ENCODE data around the gene FOXO3. TPM values are rescaled to one million over a fixed set of nuclear protein-coding genes. Genes with fewer than 3 reads are reported as not detected.

Gene FOXO3
- total and polyA plus RNA-seq, 2 donors from 2014 or later, result 9.4 to 76.1 TPM

DNA sequence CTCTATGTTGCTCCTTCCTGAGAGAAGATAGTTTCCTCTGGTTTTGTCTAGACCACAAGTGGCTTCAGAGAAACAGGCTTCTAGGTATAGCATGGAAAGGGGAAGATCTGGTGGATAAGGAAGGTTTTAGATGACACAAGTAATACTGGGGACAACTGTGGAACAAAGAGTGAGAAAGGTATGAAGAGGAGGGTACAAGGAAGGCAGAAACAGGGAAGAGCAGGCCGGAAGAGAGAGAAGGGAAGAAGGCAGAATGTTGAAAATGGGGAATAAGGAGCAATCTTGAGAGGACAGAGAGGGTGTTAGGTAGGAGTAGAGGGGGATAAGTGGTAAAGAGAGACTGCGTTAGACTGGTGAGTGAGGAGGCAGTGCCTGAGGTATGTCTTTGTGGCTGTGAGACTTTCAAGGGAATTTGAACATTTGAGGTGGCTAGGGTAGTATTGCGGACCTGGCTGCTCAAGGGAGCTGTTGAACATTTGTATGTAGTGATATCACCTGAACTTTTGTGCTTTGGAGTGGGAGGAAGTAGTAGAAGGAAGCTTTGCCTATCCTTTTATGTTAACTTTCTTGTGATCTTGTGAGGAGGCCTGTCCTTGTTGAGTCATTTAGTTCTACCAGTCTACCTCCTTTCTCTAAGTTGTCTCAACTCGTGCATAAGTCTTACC lies 69.5 kb downstream of the FOXO3 start:
- H3K27me3 ChIP-seq (ENCODE audit: control insufficient read depth, insufficient read depth, low read length), result no peaks in the 10 kb centered on the region
- H3K36me3 ChIP-seq (ENCODE audit: control insufficient read depth in 2 of 3, insufficient read depth in 3 of 3, low read length in 3 of 3), result no peaks in the 10 kb centered on the region
- no peak overlapping the region for H3K4me3 ChIP-seq (ENCODE audit: low read length in 3 of 3)
- peaks cover 0 to 38% (median 37%) of the 10 kb centered on the region in 3 donors for H3K4me1 ChIP-seq (ENCODE audit: control insufficient read depth in 2 of 3, insufficient read depth in 2 of 3, low read depth in 1 of 3, low read length in 3 of 3)
- intact Hi-C loops (cut with DNase I), result no loop called here
- TF ChIP-seq, protein P1, sequence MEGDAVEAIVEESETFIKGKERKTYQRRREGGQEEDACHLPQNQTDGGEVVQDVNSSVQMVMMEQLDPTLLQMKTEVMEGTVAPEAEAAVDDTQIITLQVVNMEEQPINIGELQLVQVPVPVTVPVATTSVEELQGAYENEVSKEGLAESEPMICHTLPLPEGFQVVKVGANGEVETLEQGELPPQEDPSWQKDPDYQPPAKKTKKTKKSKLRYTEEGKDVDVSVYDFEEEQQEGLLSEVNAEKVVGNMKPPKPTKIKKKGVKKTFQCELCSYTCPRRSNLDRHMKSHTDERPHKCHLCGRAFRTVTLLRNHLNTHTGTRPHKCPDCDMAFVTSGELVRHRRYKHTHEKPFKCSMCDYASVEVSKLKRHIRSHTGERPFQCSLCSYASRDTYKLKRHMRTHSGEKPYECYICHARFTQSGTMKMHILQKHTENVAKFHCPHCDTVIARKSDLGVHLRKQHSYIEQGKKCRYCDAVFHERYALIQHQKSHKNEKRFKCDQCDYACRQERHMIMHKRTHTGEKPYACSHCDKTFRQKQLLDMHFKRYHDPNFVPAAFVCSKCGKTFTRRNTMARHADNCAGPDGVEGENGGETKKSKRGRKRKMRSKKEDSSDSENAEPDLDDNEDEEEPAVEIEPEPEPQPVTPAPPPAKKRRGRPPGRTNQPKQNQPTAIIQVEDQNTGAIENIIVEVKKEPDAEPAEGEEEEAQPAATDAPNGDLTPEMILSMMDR (IDR thresholded peaks at IDR 0.05; ENCODE audit: borderline replicate concordance, extremely low read depth, insufficient read depth), result no peak
- H3K9ac ChIP-seq (ENCODE audit: low read length in 3 of 3), result no peak overlapping the region
- H3K27ac ChIP-seq (ENCODE audit: low read depth in 2 of 2, low read length in 2 of 2), result peak overlapping the region in 1 of 2 donors; percentile 26
- H3K9me3 ChIP-seq (ENCODE audit: control insufficient read depth in 2 of 3, insufficient read depth in 1 of 3, low read length in 3 of 3), result no peaks in the 10 kb centered on the region
- DNase-seq, result no peak
- FAIRE-seq, result no peak

DNA sequence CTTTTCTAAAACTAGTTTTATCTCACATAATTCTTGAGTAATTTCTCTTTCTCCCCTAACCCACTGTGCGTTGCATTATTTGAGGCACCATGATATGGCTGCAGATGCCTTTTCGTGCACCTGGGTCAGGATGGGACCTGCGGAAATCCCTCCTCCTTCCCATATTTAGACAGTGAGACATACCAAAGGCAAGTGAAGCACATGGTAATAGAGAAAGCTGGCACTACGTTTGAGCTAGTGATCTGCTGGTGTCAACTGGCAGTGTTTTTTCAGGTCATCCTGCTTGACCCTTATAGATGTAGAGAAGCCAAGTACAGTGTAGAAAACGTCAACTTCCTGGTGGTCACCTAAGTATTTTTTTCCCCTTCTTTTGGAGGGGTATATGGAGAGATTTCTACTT lies 71.7 kb downstream of the FOXO3 start:
- Histone ChIP-seq H3K36me3 (ENCODE audit: control insufficient read depth in 2 of 3, insufficient read depth in 3 of 3, low read length in 3 of 3) (no peaks in the 10 kb centered on the region), H3K4me1 (ENCODE audit: control insufficient read depth in 2 of 3, insufficient read depth in 2 of 3, low read depth in 1 of 3, low read length in 3 of 3) (peaks cover 0 to 37% (median 27%) of the 10 kb centered on the region in 3 donors), H3K27me3 (ENCODE audit: control insufficient read depth, insufficient read depth, low read length) (no peaks in the 10 kb centered on the region), H3K9me3 (ENCODE audit: control insufficient read depth in 2 of 3, insufficient read depth in 1 of 3, low read length in 3 of 3) (no peaks in the 10 kb centered on the region), H3K4me3 (ENCODE audit: low read length in 3 of 3) (no peak overlapping the region), H3K27ac (ENCODE audit: low read depth in 2 of 2, low read length in 2 of 2) (no peak overlapping the region), H3K9ac (ENCODE audit: low read length in 3 of 3) (no peak overlapping the region)
- FAIRE-seq (no peak), DNase-seq (no peak)
- TF ChIP-seq, protein P1 (IDR thresholded peaks at IDR 0.05; ENCODE audit: borderline replicate concordance, extremely low read depth, insufficient read depth), result no peak
- intact Hi-C loops (cut with DNase I), result no loop called here

DNA sequence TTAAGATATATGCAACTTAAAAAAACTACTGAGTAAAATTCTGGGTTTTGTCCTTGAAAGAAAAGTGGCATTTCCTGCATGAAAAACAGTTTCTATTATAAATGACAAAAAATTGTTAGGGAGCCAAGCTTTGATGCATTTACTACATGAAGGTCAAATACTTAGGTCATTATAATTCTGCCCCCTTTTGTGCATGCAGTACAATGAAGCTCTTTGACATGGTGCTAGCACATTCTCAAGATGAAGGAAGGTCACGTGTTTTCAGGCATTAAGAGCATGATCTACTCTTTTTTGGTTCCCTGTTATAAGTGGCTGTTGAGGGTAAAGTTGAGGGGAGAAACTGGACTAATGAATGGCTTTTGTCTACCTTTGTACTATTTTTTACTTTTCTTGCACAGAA lies 72.7 kb downstream of the FOXO3 start:
- Histone ChIP-seq H3K27ac (ENCODE audit: low read depth in 2 of 2, low read length in 2 of 2) (no peak overlapping the region), H3K36me3 (ENCODE audit: control insufficient read depth in 2 of 3, insufficient read depth in 3 of 3, low read length in 3 of 3) (no peaks in the 10 kb centered on the region), H3K4me3 (ENCODE audit: low read length in 3 of 3) (no peak overlapping the region), H3K9me3 (ENCODE audit: control insufficient read depth in 2 of 3, insufficient read depth in 1 of 3, low read length in 3 of 3) (no peaks in the 10 kb centered on the region), H3K9ac (ENCODE audit: low read length in 3 of 3) (no peak overlapping the region), H3K27me3 (ENCODE audit: control insufficient read depth, insufficient read depth, low read length) (no peaks in the 10 kb centered on the region), H3K4me1 (ENCODE audit: control insufficient read depth in 2 of 3, insufficient read depth in 2 of 3, low read depth in 1 of 3, low read length in 3 of 3) (peaks cover 0 to 36% (median 26%) of the 10 kb centered on the region in 3 donors)
- no peak for DNase-seq
- intact Hi-C loops (cut with DNase I), result no loop called here
- no peak for FAIRE-seq
- TF ChIP-seq, protein P1 (IDR thresholded peaks at IDR 0.05; ENCODE audit: borderline replicate concordance, extremely low read depth, insufficient read depth), result no peak
